ENCODE results near the gene RAB11FIP4. TPM values are rescaled to one million over a fixed set of nuclear protein-coding genes. Genes with fewer than 3 reads are reported as not detected.

RAB11FIP4 gene
- total and polyA plus RNA-seq, 2 of the 8 experiments (the other 6 are each of a cell fraction or from before 2014, with no cell fraction given) = 21.7 to 53.2 TPM

DNA sequence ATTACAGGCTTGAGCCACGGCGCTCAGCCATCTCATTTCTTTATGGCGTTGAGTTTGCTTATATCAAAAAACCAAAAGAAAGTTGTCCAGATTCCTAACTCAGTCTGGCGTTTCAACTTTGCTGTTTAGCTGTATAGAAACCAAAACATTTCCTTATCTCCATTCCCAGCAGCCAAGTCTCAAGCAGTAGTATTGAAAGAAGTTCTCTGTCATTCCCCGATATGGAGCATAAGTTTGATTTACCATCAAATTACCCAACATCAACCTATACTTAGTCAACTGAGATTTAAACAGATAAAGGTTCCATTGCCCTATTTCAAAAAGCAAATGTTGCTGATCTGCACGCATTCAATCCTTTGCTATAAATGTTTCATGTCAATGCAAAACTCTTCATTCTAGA is 27.5 kb upstream of the RAB11FIP4 start:
- no peak overlapping the region for H2BK12ac ChIP-seq (ENCODE audit: low read depth, low read length)
- TF ChIP-seq CHD2 (IDR thresholded peaks at IDR 0.05; ENCODE audit: low read length) (no peak), CREB1 (IDR thresholded peaks at IDR 0.05) (no peak), CTBP2 (IDR thresholded peaks at IDR 0.05; ENCODE audit: borderline replicate concordance, insufficient read depth, insufficient read length, low read length) (no peak), KDM1A (IDR thresholded peaks at IDR 0.05; ENCODE audit: borderline replicate concordance, low read length) (no peak), JUN (IDR thresholded peaks at IDR 0.05; ENCODE audit: low read depth, low read length) (no peak), ATF3 (IDR thresholded peaks at IDR 0.05; ENCODE audit: insufficient read depth, low read depth, low read length) (no peak), GABPA (IDR thresholded peaks at IDR 0.05; ENCODE audit: borderline replicate concordance, insufficient read depth, low read length) (no peak), ATF2 (IDR thresholded peaks at IDR 0.05; ENCODE audit: low read length) (no peak)
- TF ChIP-seq, protein P1, sequence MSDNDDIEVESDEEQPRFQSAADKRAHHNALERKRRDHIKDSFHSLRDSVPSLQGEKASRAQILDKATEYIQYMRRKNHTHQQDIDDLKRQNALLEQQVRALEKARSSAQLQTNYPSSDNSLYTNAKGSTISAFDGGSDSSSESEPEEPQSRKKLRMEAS (IDR thresholded peaks at IDR 0.05) = no peak
- TF ChIP-seq, protein P2, sequence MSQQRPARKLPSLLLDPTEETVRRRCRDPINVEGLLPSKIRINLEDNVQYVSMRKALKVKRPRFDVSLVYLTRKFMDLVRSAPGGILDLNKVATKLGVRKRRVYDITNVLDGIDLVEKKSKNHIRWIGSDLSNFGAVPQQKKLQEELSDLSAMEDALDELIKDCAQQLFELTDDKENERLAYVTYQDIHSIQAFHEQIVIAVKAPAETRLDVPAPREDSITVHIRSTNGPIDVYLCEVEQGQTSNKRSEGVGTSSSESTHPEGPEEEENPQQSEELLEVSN (IDR thresholded peaks at IDR 0.05) = no peak

More for the DNA sequence above, 27.5 kb upstream of the RAB11FIP4 start:
- H4K20me1 ChIP-seq (replicated peaks in 1 of 2; ENCODE audit: control insufficient read depth in 1 of 2, insufficient read depth in 2 of 2, low read length in 2 of 2) = no peaks in the 10 kb centered on the region
- H3K27ac ChIP-seq (ENCODE audit: low read depth, low read length) = no peak overlapping the region
- no peak overlapping the region for H2AFZ ChIP-seq (ENCODE audit: low read length)
- no peak overlapping the region for H2AK5ac ChIP-seq (ENCODE audit: low read depth, low read length)
- no peak overlapping the region for H3K14ac ChIP-seq (ENCODE audit: insufficient read length)
- no peak overlapping the region for H4K5ac ChIP-seq (ENCODE audit: insufficient read length, low read depth, low read length)
- FAIRE-seq (no peak), DNase-seq (ENCODE audit: low read depth in 1 of 2, low spot score in 2 of 2) (no peak)
- no peak overlapping the region for H2BK120ac ChIP-seq (replicated peaks; ENCODE audit: low read depth, low read length)
- H3K18ac ChIP-seq (ENCODE audit: extremely low read depth, low read length) = no peak overlapping the region
- H3K9ac ChIP-seq (replicated peaks in 1 of 4; ENCODE audit: extremely low read depth in 1 of 4, low read depth in 3 of 4, low read length in 3 of 4) = no peak overlapping the region
- no peak overlapping the region for H4K91ac ChIP-seq (replicated peaks; ENCODE audit: insufficient read length, low read length)
- H3K79me2 ChIP-seq (ENCODE audit: control insufficient read depth in 1 of 2, insufficient read depth in 2 of 2, low read length in 2 of 2) = no peaks in the 10 kb centered on the region
- H2BK20ac ChIP-seq (ENCODE audit: low read length) = no peak overlapping the region
- H3K4me1 ChIP-seq (replicated peaks in 1 of 4; ENCODE audit: control insufficient read depth in 3 of 4, insufficient read depth in 4 of 4, low read length in 3 of 4) = no peaks in the 10 kb centered on the region
- H3K56ac ChIP-seq (replicated peaks; ENCODE audit: insufficient read length, low read depth, low read length) = no peak overlapping the region
- no peak overlapping the region for H4K8ac ChIP-seq (ENCODE audit: extremely low read depth, insufficient read depth, low read length)
- H3K23ac ChIP-seq (ENCODE audit: insufficient read length) = no peak overlapping the region
- no peak overlapping the region for H2BK5ac ChIP-seq (ENCODE audit: low read depth, low read length)
- CTCF ChIA-PET (ENCODE audit: partially characterized antibody) = no interaction called here
- H3K23me2 ChIP-seq (ENCODE audit: low read depth, low read length) = no peaks in the 10 kb centered on the region
- no peak overlapping the region for H3K4me3 ChIP-seq (ENCODE audit: extremely low read depth in 1 of 4, insufficient read depth in 2 of 4, low read depth in 3 of 4, low read length in 4 of 4)
- H3K27me3 ChIP-seq (replicated peaks in 1 of 4; ENCODE audit: control insufficient read depth in 3 of 4, extremely low read depth in 1 of 4, insufficient read depth in 3 of 4, low read length in 3 of 4) = no peaks in the 10 kb centered on the region
- H3K36me3 ChIP-seq (ENCODE audit: control insufficient read depth in 2 of 4, insufficient read depth in 4 of 4, low read length in 3 of 4) = peaks cover 0 to 7% (median 2%) of the 10 kb centered on the region in 4 experiments; a peak in 3 of 8 replicates
- H3K4ac ChIP-seq (replicated peaks; ENCODE audit: insufficient read length, low read depth, low read length) = no peak overlapping the region
- H2BK15ac ChIP-seq (ENCODE audit: low read length) = no peak overlapping the region
- H3K4me2 ChIP-seq (ENCODE audit: insufficient read depth in 1 of 2, low read depth in 2 of 2, low read length in 2 of 2) = no peak overlapping the region
- POLR2A ChIA-PET (ENCODE audit: partially characterized antibody) = interaction anchor here (0.7 kb wide), 1 partner anchor 28 kb away, joined by 3 read pairs; no protein-coding TSS in a partner anchor
- no peaks in the 10 kb centered on the region for H3K79me1 ChIP-seq (ENCODE audit: low read depth, low read length)
- 95% methylated on average over 6 of the region's 6 CpGs; no CpG with 5 or more reads in 1 of the 2 experiments for WGBS, 2 experiments (ENCODE audit: extremely low coverage in 1 of 2, insufficient coverage in 1 of 2, insufficient read length in 1 of 2, insufficient replicate concordance in 2 of 2, low coverage in 1 of 2, low lambda C conversion rate in 2 of 2, missing lambda C conversion rate in 1 of 2)
- H3K9me3 ChIP-seq (ENCODE audit: insufficient read depth in 2 of 2, low read depth in 1 of 2, low read length in 1 of 2) = no peaks in the 10 kb centered on the region
